OCI-LY7 (cell line): ENCODE measurements around the gene GOLGA8A.

Experiments
- CTCF ChIP-seq: fragments of 200-600 bp; sonication (generic); conservative IDR thresholded peaks from 2 replicates; pipeline ENCODE4 v1.5.1; 2014; ENCODE audit warnings: mild to moderate bottlenecking, antibody characterized with exemption, low read length, moderate library complexity, mixed read lengths
- EZH2phosphoT487 ChIP-seq: fragments of 200-600 bp; sonication (generic); IDR thresholded peaks from 2 replicates; pipeline ENCODE4 v1.6.1; 2018; ENCODE audit warnings: low read depth, borderline replicate concordance, mild to moderate bottlenecking, mixed run types, antibody characterized with exemption, low read length, moderate library complexity, mixed read lengths

- TF ChIP-seq CTCF (no peak), EZH2phosphoT487 (no peak)
Observed at GRCh38 chr15:34456658-34457057, 19.1 kb upstream of the GOLGA8A start.
